ENCODE measurements around the gene C20orf96.
"Not testable (repeated sequence)": the region's sequence is repeated elsewhere in the genome, so short reads cannot be mapped to it uniquely, and the experiment has no call there.

Gene C20orf96, protein sequence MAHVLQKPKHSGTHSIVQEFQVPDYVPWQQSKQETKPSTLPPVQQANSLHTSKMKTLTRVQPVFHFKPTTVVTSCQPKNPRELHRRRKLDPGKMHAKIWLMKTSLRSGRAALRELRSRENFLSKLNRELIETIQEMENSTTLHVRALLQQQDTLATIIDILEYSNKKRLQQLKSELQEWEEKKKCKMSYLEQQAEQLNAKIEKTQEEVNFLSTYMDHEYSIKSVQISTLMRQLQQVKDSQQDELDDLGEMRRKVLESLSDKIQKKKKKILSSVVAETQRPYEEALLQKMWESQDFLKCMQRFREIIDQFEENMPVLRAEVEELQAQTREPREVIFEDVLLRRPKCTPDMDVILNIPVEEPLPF

DNA sequence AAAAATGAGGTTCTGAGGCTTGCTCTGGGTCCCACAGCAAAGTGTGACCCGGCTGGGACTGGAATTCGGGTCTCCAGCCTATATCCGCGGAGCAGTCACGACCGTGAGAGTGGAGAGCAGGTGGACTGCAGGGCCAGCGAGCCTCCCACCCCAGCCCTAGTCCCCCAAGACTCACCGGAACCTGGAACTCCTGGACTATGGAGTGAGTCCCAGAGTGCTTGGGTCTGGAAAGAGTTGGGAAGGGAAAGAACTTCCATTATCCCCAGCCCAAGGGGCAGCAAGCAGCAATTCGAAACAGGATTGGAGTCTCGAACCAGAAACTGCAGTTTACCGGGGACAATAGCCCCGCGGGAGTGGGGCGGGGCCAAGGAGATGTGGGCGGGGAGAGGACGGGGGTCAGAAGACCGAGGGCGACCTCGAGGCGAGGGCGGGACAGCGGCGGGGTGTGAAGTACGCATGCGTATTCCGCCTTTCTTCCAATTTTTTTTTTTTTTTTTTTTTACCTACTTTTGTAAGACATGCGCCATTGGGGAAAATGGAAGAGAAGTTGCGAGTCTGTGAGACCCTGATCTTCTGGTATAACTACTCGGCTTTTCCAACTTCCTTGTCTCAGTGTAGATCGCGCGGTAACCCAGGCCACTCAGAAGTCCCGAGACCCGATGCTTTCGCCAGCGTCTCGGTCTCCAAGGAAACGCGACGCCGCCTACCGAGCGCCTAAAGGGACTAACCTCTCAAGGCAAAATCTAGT lies at the start of gene C20orf96:
Gene C20orf96 (minus strand): TSS at position 667 of the 748 bp plus-strand sequence. CDS start 140 bp downstream, at position 527.
- peak; percentile 85 for DNase-seq (ENCODE audit: low read depth)

DNA sequence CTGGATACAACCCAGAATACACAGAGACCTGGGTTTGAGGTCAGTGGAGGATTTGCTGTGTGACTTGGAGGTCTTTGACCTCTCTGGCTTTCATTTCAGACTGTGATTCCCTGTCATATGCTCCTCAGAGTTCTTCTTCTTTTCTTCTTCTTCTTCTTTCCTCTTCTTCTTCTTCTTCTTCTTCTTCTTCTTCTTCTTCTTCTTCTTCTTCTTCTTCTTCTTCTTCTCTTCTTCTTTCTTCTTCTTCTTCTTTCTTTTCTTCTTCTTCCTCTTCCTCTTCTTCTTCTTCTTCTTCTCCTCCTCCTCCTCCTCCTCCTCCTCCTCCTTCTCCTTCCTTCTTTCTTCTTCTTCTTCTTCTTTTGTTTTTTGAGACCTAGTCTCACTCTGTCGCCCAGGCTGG lies 45.5 kb upstream of the C20orf96 start:
- not testable (repeated sequence) for DNase-seq (ENCODE audit: low read depth)

DNA sequence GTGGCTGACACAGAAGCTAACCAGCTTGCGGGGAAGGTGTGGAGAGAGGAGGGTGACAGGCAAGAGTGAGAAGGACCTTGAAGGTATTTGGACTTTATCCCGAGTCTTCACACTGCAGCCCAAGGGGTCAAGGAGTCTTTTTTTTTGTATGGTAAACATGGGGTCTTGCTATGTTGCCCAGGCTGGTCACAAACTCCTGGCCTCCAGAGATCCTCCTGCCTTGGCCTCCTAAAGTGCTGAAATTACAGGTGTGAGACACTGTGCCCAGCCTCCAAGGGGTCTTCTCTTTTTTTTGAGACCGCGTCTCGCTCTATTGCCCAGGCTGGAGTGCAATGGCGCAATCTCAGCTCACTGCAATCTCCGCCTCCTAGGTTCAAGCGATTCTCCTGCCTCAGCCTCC lies 44.0 kb upstream of the C20orf96 start:
- DNase-seq (ENCODE audit: low read depth), result no peak

DNA sequence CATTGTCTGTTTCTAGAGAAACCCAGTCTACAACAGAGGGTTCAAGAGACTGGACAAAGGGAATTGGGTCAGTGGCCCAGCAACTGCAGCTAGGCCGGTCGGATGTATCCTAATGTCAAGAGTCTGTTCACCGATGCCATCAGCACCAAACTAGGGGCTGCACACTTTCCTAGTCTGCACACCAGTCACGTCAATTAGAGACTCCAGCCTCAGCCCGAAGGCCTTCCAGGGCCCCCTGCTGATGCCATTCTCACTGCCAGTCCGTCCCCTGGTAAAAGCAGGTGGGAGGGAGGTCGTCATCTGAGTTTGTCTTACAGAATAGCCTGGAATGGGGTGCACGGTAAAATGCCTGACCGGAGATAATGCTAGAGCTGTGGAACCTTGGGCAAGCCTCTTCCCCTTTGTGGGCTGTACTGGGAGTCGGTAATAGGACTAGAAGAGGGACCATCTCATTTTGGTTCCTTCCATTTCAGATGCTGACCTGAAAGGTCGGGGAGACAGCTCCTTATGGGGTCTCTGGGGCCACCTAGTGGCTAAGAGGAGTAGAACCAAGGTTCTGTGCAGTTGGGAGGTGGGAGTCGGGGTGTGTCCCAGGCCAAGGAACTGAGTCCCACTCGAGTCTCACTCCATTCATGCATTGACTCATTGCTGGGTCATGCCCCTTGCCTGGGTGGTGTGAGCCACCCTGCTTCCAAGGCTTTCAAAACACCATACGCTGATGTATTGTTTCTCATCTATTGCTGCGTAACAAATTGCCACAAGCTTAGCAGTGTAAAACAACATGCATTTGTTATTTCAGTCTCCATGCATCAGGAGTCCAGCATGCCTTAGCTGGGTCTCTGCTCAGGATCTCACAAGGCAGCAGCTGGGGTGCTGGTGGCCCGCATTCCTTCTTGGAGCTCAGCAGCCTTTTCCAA lies 39.9 kb upstream of the C20orf96 start:
- DNase-seq (ENCODE audit: low read depth), result no peak

DNA sequence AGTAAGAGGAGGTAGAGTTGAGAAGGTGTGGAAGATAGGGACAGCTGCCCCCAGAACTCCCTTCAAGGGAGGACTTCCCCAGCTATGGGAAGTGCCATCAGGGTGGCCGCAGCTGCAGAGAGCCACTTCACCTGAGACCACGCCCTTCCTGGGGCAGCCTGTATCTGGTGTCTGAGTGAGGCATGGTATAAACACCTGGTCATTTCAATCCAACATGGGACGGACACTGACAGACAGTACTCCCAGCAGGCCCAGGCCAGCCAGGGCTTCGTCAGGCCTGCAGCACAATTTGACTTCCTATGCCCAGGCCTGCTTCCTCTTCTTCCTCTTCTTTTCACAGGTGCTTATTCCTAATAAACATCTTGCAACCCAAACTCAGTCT lies 39.3 kb upstream of the C20orf96 start:
- DNase-seq (ENCODE audit: low read depth), result no peak

DNA sequence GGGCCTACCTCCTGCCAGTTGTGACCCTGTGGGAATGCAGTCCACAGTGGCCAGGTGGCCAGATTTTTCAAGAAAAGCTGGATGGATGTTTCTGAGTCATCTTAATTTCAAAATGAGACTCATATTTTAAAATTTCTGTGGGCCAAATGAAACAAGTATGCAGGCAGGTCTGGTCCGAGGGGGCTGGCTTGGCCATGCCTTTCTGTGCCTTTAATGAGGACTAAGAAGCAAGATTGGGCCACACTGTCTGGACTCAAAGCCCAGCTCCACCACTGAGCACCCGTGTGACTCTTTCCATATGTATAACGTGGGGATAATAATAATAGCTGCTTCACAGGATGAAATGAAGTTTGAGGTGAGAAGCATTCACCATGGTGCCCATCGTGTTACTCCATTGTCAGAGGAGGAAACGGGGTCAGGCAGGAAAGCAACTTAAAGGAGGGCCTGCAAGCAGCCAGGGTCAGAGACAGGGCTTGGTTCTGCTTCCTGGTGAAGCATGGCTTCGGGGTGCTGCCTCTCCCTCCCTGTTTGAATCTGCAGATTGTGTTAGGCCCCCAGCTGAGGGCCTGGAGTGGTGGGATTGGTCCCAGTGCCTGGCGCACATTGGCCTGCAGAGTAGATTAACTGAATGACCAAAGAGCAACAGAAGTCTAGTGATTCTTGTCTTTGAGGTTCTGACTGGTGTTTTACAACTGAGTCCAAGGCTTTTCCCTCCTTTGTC lies 38.6 kb upstream of the C20orf96 start:
- no peak for DNase-seq (ENCODE audit: low read depth)

DNA sequence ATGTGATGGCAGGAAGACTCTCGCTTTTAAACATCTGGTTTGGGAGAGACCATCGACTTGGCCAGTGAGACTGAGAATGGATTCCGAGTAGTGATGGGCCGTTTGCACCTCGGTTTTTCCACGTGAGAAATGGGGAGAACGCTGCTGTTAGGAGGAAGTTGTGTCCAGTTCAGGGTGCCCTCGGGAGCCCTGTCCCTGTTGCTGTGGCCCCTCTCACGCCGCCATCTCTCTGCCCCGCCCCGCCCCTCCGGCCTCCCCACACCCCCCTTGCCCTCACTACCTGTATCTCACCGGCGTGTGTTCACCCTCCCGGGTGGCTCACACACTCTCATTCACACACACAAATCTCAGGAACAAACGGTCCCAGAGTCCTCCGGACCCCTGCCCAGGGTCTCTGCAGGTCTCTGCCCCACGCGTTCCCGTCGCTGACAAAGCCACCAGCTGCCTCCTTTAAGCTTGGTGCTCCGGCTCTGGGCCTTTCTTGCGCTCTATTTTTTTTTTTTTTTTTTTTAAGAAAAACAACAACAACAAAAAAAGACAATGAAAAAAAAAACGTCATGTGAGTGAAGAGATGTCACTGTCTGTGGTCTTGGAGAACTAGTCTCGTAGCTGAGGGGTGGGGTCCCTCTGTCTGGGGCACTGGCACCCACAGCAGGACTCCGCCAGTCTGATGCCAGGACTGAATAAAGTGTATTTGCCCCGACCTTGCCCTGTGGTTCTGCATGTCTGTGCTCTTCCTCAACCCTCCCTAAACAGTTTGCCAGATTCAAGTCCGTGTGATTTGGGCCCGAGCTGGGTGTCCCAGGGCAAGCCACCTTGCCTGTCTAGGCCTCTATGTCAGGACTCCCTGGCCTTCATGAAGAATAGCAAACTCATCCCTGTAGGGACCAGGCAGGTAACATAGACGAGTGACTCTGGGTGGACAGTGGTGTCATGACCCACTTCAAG lies 37.8 kb upstream of the C20orf96 start:
- DNase-seq (ENCODE audit: low read depth), result no peak

DNA sequence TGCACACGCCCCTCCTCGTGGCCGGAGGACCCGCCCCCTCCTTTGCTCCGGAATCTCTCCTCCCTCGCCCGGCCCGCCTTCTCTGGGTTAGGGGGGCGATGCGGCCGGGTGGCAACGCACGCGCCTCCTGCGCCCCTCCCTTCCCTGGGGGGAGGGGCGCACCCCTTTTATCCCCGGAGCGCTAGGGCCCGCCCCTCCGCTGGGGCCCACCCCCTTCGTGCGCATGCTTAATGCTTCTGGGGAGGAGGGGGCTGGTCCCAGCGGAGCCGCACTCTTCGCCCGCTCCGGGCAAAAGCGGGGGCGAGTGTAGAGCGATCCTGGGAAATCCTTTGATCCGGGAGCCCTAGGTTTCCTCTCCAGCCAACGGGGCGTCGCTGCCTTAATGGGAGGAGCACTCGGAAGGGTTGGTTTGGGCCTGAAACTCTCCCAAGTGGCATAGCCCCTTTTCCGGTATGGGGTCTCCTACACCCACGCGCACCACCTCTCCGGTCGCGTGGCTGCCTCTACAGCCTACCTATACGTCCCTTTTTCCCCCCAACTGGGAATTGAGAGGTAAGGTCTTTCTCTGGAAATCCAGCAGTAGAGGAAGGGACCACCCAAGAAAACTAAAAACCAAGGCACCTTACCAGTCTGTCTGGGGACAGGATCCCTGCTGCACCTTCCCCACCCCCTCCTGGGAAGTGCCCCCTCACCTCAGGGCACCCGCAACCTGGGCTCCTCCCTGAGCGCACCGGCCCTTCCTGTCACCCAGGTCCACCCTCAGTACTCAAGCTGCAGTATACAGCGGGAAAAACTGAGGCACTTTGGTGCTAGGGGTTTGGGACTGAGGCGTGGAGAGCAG lies 36.9 kb upstream of the C20orf96 start:
- DNase-seq (ENCODE audit: low read depth), result peak; percentile 61

DNA sequence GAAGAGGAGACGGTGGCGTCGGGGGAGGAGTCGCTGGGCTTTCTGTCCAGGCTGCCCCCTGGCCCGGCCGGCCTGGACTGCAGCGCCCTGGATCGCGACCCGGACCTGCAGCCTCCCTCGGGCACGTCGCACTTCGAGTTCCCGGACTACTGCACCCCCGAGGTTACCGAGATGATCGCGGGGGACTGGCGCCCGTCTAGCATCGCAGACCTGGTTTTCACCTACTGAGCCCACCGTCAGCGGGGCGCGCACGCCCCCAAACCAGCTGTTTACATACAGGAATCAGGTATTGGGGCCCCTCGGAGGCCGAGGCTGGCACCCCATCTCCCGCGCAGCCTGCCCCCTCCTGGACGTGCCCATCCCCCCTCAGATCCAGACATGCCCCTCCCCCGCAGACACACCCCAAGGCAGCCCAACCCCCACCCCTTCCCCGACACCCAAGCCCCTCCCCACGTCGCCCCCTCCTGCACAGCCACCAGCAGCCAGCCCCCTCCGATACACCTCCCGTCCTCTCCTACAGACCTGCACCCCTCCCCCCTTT lies 36.2 kb upstream of the C20orf96 start:
- DNase-seq (ENCODE audit: low read depth), result no peak

DNA sequence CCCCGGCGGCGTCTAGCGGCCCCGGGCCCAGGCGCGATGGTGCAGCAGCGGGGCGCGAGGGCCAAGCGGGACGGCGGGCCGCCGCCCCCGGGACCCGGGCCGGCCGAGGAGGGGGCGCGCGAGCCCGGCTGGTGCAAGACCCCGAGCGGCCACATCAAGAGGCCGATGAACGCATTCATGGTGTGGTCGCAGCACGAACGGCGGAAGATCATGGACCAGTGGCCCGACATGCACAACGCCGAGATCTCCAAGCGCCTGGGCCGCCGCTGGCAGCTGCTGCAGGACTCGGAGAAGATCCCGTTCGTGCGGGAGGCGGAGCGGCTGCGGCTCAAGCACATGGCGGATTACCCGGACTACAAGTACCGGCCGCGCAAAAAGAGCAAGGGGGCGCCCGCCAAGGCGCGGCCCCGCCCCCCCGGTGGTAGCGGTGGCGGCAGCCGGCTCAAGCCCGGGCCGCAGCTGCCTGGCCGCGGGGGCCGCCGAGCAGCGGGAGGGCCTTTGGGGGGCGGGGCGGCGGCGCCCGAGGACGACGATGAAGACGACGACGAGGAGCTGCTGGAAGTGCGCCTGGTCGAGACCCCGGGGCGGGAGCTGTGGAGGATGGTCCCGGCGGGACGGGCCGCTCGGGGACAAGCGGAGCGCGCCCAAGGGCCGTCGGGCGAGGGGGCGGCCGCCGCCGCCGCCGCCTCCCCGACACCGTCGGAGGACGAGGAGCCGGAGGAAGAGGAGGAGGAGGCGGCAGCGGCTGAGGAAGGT lies 35.5 kb upstream of the C20orf96 start:
- no peak for DNase-seq (ENCODE audit: low read depth)

DNA sequence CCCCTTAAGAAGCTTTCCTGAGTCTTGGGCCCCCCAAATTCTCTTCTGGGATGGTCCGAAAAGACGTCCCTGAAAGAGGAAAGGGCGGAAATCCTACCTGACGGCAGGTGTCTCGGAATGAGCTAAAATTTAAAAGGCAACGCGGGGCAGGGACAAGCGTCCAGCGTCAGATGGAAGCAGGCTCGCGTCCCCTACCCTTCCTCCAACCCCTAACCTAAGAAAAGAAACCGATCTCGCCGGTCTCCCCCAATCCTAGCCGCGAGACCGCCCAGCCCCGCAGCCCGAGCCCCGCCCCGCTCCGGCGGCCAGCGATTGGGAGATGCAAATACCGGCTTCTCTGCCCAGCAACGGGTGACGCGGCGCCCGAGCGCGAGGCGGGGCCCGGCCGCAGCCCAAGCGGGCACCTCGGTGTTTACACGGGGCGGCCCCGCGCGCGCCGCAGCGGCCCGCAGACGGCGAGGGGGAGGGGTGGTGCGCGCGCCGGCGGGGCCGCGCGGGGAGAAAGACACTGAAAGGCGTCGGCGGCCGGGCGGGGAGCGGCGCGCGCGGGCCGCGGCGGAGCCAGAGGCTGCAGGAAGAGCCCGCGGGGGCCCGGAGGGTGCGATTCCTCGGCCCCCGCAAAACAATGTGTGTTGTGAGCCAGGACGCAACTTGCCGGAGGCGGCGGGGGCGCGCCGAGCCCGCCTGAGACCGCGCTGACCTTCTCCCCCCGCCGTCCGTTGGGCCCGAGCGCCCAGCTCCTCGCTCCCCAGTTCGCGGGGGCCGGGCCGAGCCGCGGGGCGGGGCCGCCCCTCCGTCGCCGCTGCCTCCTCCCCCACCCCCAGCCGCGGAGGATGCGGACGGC lies 34.7 kb upstream of the C20orf96 start, which contains the start of gene SOX12:
Gene SOX12 (plus strand): TSS at position 508 of the 844 bp plus-strand sequence. CDS start 373 bp downstream, outside the sequence.
- peak; percentile 99 for DNase-seq (ENCODE audit: low read depth)

DNA sequence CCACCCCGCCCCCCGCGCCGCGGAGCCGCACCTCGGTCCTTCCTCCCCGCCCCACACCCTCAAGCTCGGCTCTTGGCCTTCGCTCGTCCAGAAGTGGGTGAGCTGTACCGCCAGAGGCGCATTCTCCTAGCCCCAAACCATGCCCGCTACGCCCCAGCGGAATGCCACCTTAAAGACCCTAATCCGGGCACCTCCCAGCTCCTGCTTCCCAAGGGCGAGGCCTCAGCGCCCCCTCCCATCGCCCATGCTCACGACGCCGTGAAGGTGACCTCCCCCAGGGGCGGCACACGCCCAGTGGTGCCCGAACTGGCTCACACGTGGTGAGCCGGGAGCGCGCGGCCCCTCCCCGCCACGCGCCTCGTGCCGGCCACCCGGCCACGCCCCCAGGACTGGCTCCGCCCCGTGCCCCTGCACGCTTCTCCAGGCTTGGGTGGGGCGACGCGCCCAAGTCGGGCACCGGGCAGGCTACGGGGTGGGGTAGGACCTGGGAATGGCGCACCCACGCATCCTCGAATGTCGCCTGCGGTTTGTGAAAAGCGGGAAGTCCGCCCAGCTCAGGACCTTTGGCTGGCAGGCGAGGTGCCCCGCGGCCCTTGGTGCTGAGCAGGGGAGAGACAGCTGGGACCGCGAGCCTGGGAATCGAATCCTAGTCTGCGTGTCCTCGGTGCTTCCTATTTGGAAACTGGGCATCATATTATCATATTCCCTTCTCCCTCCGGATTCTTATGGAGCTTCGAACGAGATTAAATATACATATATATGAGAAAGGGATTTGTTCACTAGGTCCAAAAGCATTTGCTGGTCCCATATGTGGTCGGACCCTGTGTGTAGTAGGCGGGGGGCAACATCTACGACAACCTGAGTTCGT lies 33.9 kb upstream of the C20orf96 start:
- DNase-seq (ENCODE audit: low read depth), result peak; percentile 86

DNA sequence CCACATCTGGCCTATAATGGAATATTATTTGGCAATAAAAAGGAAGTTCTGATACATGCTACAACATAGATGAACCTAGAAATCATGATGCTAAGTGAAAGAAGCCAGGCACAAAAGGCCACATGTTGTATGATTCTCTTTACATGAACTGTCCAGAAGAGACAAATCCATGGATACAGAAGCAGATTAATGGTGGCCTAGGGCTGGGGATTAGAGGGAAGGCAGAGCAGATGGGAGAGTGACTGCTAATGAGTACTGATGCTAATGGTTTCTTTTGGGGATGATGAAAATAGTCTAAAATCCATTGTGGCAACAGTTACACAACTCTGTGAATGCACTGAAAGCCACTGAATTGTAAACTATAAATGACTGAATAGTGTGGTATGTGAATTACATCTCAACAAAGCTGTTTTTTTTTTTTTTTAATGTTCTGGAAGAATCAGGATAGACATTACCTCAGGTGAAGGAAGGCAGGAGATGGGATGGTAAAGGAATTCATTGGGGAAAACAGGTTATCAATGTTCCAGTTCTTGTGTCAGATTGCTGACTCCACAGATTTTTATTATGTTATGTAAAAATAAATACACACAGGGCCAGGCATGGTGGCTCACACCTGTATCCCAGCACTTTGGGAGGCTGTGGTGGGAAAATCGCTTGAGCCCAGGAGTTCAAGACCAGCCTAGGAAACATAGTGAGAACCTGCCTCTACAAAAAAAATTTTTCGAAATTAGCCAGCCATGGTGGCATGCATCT lies 25.9 kb upstream of the C20orf96 start:
- no peak for DNase-seq (ENCODE audit: low read depth)

DNA sequence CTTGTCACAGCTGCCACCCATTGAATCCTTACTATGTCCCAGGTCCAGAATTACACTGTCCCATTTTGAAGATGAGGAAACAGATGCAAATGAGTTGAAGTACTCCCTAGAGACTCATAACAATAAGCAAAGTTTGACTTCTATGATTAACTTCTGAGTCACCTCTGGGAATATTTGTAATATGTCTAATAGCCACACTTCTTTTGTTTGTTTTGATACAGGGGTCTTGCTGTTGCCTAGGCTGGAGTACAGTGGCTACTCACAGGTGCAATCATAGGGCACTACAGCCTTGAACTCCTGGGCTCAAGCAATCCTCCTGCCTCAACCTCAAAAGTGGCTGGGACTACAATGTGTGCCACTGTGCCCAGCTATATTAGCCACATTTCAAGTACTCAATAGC lies 23.4 kb upstream of the C20orf96 start:
- DNase-seq (ENCODE audit: low read depth), result no peak

DNA sequence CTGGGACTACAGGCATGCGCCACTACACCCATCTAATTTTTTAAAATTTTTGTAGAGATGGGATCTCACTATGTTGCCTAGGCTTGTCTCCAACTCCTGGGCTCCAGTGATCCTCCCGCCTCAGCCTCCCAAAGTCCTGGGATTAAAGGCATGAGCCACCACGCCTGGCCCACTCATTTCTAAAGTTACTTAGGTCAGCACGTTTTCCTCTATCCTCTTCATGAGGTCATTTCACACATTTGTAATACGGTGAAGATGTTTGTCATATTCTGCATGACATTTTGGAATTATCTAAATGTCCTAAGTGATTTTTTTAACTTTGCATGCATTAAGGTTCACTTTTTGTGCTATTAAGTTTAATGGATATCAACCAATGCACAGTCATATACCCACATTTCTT lies 22.9 kb upstream of the C20orf96 start:
- no peak for DNase-seq (ENCODE audit: low read depth)

DNA sequence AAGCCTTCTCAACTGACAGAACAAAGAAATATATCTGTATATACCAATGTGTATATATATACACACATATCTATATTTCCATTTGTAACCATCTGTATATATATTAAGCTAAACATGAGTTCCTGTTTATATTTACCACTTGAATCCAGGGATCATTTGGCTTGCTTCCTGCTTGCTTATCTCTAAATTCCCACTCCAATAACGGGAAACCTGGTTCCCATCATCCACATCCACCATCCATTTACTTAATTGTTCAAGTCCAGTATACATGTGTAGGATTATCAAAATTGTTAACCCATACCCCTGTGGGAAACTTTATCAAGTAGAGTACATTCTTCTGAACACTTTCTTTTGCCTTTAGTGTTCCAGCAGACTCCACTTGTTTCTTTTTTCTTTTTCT lies 22.3 kb upstream of the C20orf96 start:
- DNase-seq (ENCODE audit: low read depth), result no peak

Data from stimulated activated CD8-positive, alpha-beta memory T cell treated with anti-CD3 and anti-CD28 coated beads, Interleukin-4, amount 100 ng/mL, for 24 hours (primary cell).